Calu3 (cell line): Measurements from ENCODE around the gene UGT2A1. TPM values are rescaled to one million over a fixed set of nuclear protein-coding genes. Genes with fewer than 3 reads are reported as not detected.

Experiments used
- BruUV-seq: library from RNA; stranded (reverse); fragments of 400-500 nt; replicated peaks from 2 replicates; lab custom pipeline; 2021; lab: Mats Ljungman, UMichigan
- CTCF ChIA-PET: fragments of 300-600 bp; sonication (Branson Sonifier 250); formaldehyde crosslinking; loops from one replicate; lab custom pipeline; 2022; ENCODE audit warnings: antibody characterized with exemption; lab: Charles Lee
- DNase-seq: peaks from one replicate; pipeline ENCODE4 v3.0.0; 2022
- H3K27ac Mint-ChIP-seq: one replicate; pipeline ENCODE4 v1.8.0; 2022; ENCODE audit warnings: mixed read lengths; ENCODE audit not compliant: unreplicated experiment
- H3K27me3 Mint-ChIP-seq: one replicate; pipeline ENCODE4 v1.8.0; 2022; ENCODE audit warnings: mixed read lengths; ENCODE audit not compliant: unreplicated experiment
- H3K36me3 Mint-ChIP-seq: one replicate; pipeline ENCODE4 v1.8.0; 2022; ENCODE audit warnings: mild to moderate bottlenecking, moderate library complexity, mixed read lengths; ENCODE audit not compliant: insufficient read depth, unreplicated experiment
- H3K4me1 Mint-ChIP-seq: one replicate; pipeline ENCODE4 v1.8.0; 2022; ENCODE audit warnings: mild to moderate bottlenecking, low read depth, mixed read lengths; ENCODE audit not compliant: unreplicated experiment
- H3K4me3 Mint-ChIP-seq: one replicate; pipeline ENCODE4 v1.8.0; 2022; ENCODE audit warnings: mild to moderate bottlenecking, low read depth, moderate library complexity, mixed read lengths; ENCODE audit not compliant: unreplicated experiment
- H3K9me3 Mint-ChIP-seq: one replicate; pipeline ENCODE4 v1.8.0; 2022; ENCODE audit warnings: low read depth, mixed read lengths; ENCODE audit not compliant: unreplicated experiment
- CTCF ChIP-seq: fragments of 200-600 bp; IDR thresholded peaks from one replicate; pipeline ENCODE4 v1.8.0; 2022; ENCODE audit warnings: antibody characterized with exemption; ENCODE audit not compliant: unreplicated experiment
- intact Hi-C: fragments of 100-400 bp; cut with micrococcal nuclease; formaldehyde crosslinking; loops from one replicate; pipeline ENCODE4 v1.10.0; 2022; ENCODE audit not compliant: unreplicated experiment
- total RNA-seq: library from RNA; stranded (reverse); gene quantifications from 2 replicates; pipeline ENCODE4 v1.2.3, GENCODE V29; 2022

Gene UGT2A1
- total RNA-seq, 1 experiment from 2014 or later, result not detected

GRCh38 chr4:69617083-69617694, 35.9 kb downstream of the UGT2A1 start:
- Mint-ChIP-seq H3K27me3 (no peaks in the 10 kb centered on the region), H3K4me3 (no peak overlapping the region), H3K4me1 (no peaks in the 10 kb centered on the region), H3K36me3 (no peaks in the 10 kb centered on the region), H3K27ac (no peak overlapping the region), H3K9me3 (peaks cover 5% of the 10 kb centered on the region)
- CTCF ChIA-PET, result no interaction called here
- BruUV-seq, result no TSS peak
- DNase-seq, result peak; percentile 24
- no peak for TF ChIP-seq CTCF
- intact Hi-C loops, result loop anchor here (1.0 kb wide), 1 partner anchor 300 kb away; no protein-coding TSS in a partner anchor

- intact Hi-C loops, result no loop called here
- no TSS peak for BruUV-seq
- Mint-ChIP-seq H3K4me1 (no peaks in the 10 kb centered on the region), H3K27ac (no peak overlapping the region), H3K4me3 (no peak overlapping the region), H3K36me3 (no peaks in the 10 kb centered on the region), H3K9me3 (no peaks in the 10 kb centered on the region), H3K27me3 (no peaks in the 10 kb centered on the region)
- DNase-seq, result no peak
- no peak for TF ChIP-seq CTCF
- CTCF ChIA-PET, result no interaction called here
These were observed 42.6 kb downstream of the UGT2A1 start for GRCh38 chr4:69610484-69610883.

GRCh38 chr4:69601065-69601464, 52.0 kb downstream of the UGT2A1 start:
- no peaks in the 10 kb centered on the region for H3K9me3 Mint-ChIP-seq
- no TSS peak for BruUV-seq

GRCh38 chr4:69600013-69600412, 53.0 kb downstream of the UGT2A1 start:
- intact Hi-C loops, result no loop called here
- no peak for DNase-seq
- BruUV-seq, result no TSS peak
- no peaks in the 10 kb centered on the region for H3K4me1 Mint-ChIP-seq
- CTCF ChIA-PET, result no interaction called here
- no peak for TF ChIP-seq CTCF
- H3K9me3 Mint-ChIP-seq, result no peaks in the 10 kb centered on the region
- no peak overlapping the region for H3K27ac Mint-ChIP-seq
- H3K36me3 Mint-ChIP-seq, result no peaks in the 10 kb centered on the region
- H3K4me3 Mint-ChIP-seq, result no peak overlapping the region
- H3K27me3 Mint-ChIP-seq, result no peaks in the 10 kb centered on the region

More at GRCh38 chr4:69601065-69601464, 52.0 kb downstream of the UGT2A1 start:
- H3K36me3 Mint-ChIP-seq, result no peaks in the 10 kb centered on the region
- CTCF ChIA-PET, result no interaction called here
- no peaks in the 10 kb centered on the region for H3K4me1 Mint-ChIP-seq
- no peak for DNase-seq
- H3K27me3 Mint-ChIP-seq, result no peaks in the 10 kb centered on the region
- no peak for TF ChIP-seq CTCF
- intact Hi-C loops, result no loop called here
- no peak overlapping the region for H3K27ac Mint-ChIP-seq
- H3K4me3 Mint-ChIP-seq, result no peak overlapping the region
